ENCODE results near the gene ARHGAP10. TPM values are rescaled to one million over a fixed set of nuclear protein-coding genes. Genes with fewer than 3 reads are reported as not detected.

The ARHGAP10 gene
- total RNA-seq, 2 donors from 2014 or later = 14.6 to 23.3 TPM

DNA sequence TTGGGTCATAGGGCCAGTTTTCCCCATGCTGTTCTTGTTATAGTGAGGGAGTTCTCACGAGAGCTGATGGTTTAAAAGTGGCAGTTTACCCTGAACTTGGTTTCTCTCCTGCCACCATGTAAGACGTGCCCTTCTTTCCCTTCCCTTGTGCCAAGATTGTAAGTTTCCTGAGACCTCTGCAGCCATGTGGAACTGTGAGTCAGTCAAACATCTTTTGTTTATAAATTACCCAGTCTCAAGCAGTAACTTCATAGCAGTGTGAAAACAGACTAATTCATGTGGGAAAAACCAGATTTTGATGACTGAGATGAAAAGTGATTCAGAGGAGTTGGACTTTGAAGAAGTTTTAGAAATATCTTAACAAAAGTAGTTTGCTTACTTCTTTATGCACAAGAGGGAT lies 101.4 kb downstream of the ARHGAP10 start:
- H3K4me3 Mint-ChIP-seq = no peak overlapping the region
- ATAC-seq = no peak
- no peak for DNase-seq
- H3K27ac Mint-ChIP-seq = no peak overlapping the region
- H3K36me3 Mint-ChIP-seq (ENCODE audit: low read depth) = peaks cover 6% of the 10 kb centered on the region
- no peaks in the 10 kb centered on the region for H3K27me3 Mint-ChIP-seq
- peaks cover 10% of the 10 kb centered on the region for H3K4me1 Mint-ChIP-seq
- H3K9me3 ChIP-seq (ENCODE audit: control insufficient read depth, low read length, poor library complexity, severe bottlenecking) = no peaks in the 10 kb centered on the region

DNA sequence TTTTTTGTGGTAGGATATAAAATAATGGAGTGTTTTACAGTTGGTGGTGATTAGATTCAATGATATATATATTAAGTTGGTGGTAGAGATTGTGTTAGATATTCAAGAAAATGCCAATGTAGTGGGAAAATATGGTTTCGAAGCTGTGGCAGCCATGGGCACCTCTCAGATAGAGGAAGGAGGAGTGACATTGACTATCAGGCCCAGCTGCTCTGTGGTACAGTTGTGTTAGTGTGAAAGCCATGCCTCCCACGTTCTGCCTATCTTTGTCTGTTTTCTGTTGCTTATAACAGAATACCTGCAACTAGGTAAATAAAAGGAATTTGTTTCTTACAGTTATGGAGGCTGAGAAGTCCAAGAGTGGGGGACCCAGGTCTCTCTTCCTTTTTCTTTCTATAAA lies 101.9 kb downstream of the ARHGAP10 start:
- DNase-seq = no peak
- ATAC-seq = no peak
- H3K9me3 ChIP-seq (ENCODE audit: control insufficient read depth, low read length, poor library complexity, severe bottlenecking) = no peaks in the 10 kb centered on the region
- Mint-ChIP-seq H3K27me3 (no peaks in the 10 kb centered on the region), H3K4me3 (no peak overlapping the region), H3K27ac (no peak overlapping the region), H3K36me3 (ENCODE audit: low read depth) (peaks cover 6% of the 10 kb centered on the region), H3K4me1 (peaks cover 10% of the 10 kb centered on the region)

DNA sequence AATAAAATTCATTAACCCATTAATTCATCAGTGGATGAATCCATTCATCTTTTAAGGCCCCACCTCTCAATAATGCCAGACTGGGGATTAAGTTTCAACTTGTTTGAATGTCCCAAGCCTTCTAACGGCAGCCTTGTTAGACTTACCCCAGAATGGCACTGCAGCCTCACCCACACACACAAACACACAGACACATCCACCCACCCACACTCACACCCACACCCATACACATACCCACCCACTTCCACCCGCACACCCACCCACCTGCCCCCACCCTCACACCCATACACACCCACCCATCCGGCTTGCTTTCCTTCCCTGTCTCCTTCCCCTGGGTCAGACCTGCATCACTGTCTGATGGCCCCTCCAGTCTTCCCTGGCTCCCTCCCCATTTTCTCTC lies 102.6 kb downstream of the ARHGAP10 start:
- H3K4me3 Mint-ChIP-seq = peak overlapping the region; percentile 31
- no peaks in the 10 kb centered on the region for H3K9me3 ChIP-seq (ENCODE audit: control insufficient read depth, low read length, poor library complexity, severe bottlenecking)
- no peaks in the 10 kb centered on the region for H3K27me3 Mint-ChIP-seq
- ATAC-seq = no peak
- H3K27ac Mint-ChIP-seq = no peak overlapping the region
- no peak for DNase-seq
- peaks cover 7% of the 10 kb centered on the region for H3K4me1 Mint-ChIP-seq
- H3K36me3 Mint-ChIP-seq (ENCODE audit: low read depth) = peaks cover 6% of the 10 kb centered on the region

DNA sequence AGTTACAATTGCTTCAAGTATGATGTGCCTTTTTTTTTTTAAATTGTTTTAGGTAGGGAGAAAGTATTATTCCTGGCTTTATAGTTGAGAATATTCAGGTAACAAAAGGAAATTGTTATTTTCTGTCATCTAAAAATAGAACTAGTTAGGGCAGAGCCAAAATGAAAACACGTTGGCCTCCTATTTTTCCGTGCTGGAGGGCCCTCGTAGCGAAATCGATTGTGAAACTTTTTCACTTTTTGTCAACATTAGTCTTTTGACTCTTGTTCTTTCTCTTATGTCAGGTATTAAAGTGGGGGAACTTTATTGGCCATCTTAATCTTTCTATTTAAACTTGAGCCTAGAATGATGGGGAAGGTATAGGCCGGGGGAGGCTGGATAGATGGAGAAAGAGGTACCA lies 104.9 kb downstream of the ARHGAP10 start:
- ATAC-seq (no peak), DNase-seq (no peak)
- H3K36me3 Mint-ChIP-seq (ENCODE audit: low read depth) = peaks cover 2% of the 10 kb centered on the region
- H3K9me3 ChIP-seq (ENCODE audit: control insufficient read depth, low read length, poor library complexity, severe bottlenecking) = no peaks in the 10 kb centered on the region
- H3K27ac Mint-ChIP-seq = peak overlapping the region; percentile 41
- peaks cover 5% of the 10 kb centered on the region for H3K4me1 Mint-ChIP-seq
- H3K4me3 Mint-ChIP-seq = no peak overlapping the region
- no peaks in the 10 kb centered on the region for H3K27me3 Mint-ChIP-seq

DNA sequence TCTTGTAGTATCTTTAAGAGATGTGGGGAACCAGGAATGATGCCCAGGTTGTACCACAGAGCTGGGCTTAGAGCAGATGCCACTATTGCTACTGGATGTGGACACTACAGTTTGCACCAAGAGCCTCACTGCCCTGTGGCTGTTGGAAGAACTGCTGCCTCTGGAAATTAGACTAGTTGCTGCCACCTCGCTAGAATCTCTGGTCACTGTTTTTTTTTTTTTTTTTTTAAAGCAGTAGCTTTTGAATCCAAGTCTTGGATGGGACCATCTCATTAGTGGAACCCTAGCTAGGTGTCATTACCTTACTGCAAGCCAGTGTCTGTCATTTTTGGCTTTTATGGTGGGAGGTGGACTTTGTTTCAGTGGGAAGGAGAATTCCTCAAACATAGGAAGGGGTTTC lies 105.5 kb downstream of the ARHGAP10 start:
- DNase-seq = no peak

DNA sequence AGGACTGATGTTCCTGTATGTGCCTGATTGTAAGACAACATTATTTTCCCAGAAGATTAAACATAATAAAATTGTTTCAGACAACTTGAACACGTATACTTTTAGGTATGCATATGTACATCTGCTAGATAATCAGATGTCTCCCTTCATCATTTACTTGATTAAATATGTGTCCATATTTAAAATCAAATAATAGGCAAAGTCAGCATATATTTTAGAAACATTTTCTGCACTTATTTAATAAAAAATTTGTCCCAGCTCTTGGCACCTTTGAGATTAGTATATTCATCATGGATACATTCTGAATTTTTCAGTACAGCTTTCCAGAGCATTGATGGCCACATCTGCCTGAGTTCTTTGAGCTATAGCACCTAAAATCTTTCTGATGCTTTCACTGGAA lies 106.0 kb downstream of the ARHGAP10 start:
- H3K4me1 Mint-ChIP-seq = peaks cover 9% of the 10 kb centered on the region
- no peaks in the 10 kb centered on the region for H3K9me3 ChIP-seq (ENCODE audit: control insufficient read depth, low read length, poor library complexity, severe bottlenecking)
- DNase-seq (no peak), ATAC-seq (no peak)
- peaks cover 5% of the 10 kb centered on the region for H3K36me3 Mint-ChIP-seq (ENCODE audit: low read depth)
- H3K27me3 Mint-ChIP-seq = no peaks in the 10 kb centered on the region
- peak overlapping the region; percentile 41 for H3K27ac Mint-ChIP-seq
- no peak overlapping the region for H3K4me3 Mint-ChIP-seq

More for the DNA sequence above, 105.5 kb downstream of the ARHGAP10 start:
- Mint-ChIP-seq H3K4me1 (peaks cover 5% of the 10 kb centered on the region), H3K4me3 (no peak overlapping the region), H3K36me3 (ENCODE audit: low read depth) (peaks cover under 1% of the 10 kb centered on the region), H3K27me3 (no peaks in the 10 kb centered on the region), H3K27ac (peak overlapping the region; percentile 41)
- no peak for ATAC-seq
- no peaks in the 10 kb centered on the region for H3K9me3 ChIP-seq (ENCODE audit: control insufficient read depth, low read length, poor library complexity, severe bottlenecking)

DNA sequence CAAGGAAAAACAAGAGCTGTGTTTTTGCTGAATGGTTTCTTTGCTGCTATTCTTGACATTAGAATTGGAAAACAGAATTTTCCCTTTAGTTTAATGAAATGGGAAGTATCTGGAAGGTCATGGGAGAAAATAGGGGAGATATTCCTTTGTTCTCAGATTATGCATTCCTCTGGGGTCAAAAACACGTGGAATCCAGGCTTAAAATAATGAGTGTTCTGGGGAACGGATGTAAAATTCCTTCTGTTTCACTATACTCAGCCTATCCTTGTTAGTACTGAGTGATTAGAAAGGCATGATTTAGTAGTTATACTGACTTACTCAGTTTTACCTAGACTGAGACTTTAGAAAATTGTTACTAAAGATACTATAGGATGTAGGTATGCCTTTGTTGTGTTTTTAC lies 107.3 kb downstream of the ARHGAP10 start:
- Mint-ChIP-seq H3K27me3 (no peaks in the 10 kb centered on the region), H3K36me3 (ENCODE audit: low read depth) (peaks cover 5% of the 10 kb centered on the region), H3K4me3 (no peak overlapping the region), H3K4me1 (peaks cover 12% of the 10 kb centered on the region), H3K27ac (no peak overlapping the region)
- DNase-seq = no peak
- no peaks in the 10 kb centered on the region for H3K9me3 ChIP-seq (ENCODE audit: control insufficient read depth, low read length, poor library complexity, severe bottlenecking)
- ATAC-seq = no peak

DNA sequence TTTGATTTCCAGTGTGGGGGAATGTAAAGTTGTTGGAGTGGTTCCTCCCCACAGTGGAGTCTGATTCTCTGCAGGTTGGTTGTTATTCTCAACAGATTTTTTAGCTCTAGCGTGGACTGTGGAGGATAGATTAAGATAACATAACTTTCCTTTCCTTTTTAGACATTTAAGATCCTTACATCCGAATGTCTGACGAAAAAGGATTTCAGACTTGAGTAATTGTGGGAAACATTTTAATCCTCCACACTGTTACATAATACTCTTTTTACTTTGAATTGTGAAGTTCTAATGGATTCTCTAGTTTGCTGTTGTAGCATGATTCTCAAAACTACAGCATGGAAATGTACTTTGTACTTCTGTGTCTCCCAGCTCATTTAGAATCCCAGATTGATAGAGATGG lies 107.8 kb downstream of the ARHGAP10 start:
- peaks cover 12% of the 10 kb centered on the region for H3K4me1 Mint-ChIP-seq
- ATAC-seq (no peak), DNase-seq (no peak)
- no peaks in the 10 kb centered on the region for H3K27me3 Mint-ChIP-seq
- H3K27ac Mint-ChIP-seq = no peak overlapping the region
- H3K4me3 Mint-ChIP-seq = no peak overlapping the region
- peaks cover 5% of the 10 kb centered on the region for H3K36me3 Mint-ChIP-seq (ENCODE audit: low read depth)
- no peaks in the 10 kb centered on the region for H3K9me3 ChIP-seq (ENCODE audit: control insufficient read depth, low read length, poor library complexity, severe bottlenecking)

DNA sequence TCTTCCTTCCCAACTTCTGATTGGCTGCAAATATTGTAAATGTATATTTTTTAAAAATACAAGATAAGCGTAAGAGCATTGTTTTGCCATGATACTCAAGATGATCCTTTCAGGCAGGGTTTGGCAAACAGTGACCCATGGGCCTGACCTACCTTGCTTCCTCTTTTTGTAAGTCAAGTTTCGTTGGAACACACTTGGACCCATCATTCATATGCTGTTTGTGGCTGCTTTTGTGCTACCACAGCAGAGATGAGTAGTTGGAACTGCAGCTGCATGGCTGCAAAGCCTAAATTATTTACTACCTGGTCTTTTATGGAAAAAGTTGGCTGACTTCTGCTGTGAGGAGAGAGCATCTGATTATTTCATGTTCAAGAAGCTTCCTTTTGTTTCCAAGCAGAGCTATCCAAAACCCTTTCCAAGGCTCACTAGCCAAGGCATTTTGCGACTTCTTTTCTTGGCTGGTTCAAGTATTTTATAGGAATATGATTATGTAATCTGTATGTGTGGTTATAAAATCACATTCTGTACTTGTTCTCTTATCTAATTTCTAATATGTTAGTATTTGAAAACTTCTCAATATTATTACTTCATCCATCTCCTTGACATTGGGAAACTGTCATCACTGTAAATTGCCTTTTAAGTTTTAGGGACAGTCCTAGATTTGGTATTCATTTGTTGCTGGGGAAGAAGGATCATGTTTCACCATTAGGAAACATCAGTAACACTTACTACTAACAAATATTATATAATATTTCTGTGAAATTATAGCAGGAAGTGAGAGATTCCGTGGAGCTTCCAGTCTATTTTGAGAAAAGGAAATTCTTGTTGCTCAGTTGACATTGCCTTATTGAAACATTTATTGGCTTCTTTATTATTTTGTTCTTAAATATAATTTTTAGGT lies 109.2 kb downstream of the ARHGAP10 start:
- DNase-seq (no peak), ATAC-seq (no peak)
- H3K36me3 Mint-ChIP-seq (ENCODE audit: low read depth) = peaks cover 5% of the 10 kb centered on the region
- H3K27me3 Mint-ChIP-seq = no peaks in the 10 kb centered on the region
- no peaks in the 10 kb centered on the region for H3K9me3 ChIP-seq (ENCODE audit: control insufficient read depth, low read length, poor library complexity, severe bottlenecking)
- peaks cover 11% of the 10 kb centered on the region for H3K4me1 Mint-ChIP-seq
- H3K27ac Mint-ChIP-seq = no peak overlapping the region
- H3K4me3 Mint-ChIP-seq = no peak overlapping the region

DNA sequence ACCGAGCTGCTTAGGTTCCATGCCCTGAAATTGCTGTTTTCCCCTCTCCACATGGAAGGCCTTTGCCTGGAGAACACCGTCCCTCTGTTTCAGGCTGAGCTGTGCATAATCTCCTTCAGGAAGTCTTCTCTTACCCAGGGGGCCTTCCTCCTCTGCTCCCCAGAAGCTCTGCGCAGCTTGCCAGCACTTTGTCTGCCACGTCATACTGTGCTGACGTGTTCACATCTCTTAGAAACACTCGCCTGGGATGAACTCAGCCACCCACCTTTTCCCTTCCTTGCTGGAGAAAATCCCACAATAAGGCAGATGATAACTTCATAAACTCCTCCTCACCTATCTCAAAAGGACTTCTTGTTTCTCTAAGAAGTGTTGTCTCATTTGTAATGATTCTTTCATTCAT lies 110.7 kb downstream of the ARHGAP10 start:
- H3K9me3 ChIP-seq (ENCODE audit: control insufficient read depth, low read length, poor library complexity, severe bottlenecking) = no peaks in the 10 kb centered on the region
- H3K27ac Mint-ChIP-seq = no peak overlapping the region
- peaks cover 5% of the 10 kb centered on the region for H3K36me3 Mint-ChIP-seq (ENCODE audit: low read depth)
- no peak overlapping the region for H3K4me3 Mint-ChIP-seq
- no peak for DNase-seq
- H3K4me1 Mint-ChIP-seq = peaks cover 7% of the 10 kb centered on the region
- no peaks in the 10 kb centered on the region for H3K27me3 Mint-ChIP-seq
- ATAC-seq = no peak

DNA sequence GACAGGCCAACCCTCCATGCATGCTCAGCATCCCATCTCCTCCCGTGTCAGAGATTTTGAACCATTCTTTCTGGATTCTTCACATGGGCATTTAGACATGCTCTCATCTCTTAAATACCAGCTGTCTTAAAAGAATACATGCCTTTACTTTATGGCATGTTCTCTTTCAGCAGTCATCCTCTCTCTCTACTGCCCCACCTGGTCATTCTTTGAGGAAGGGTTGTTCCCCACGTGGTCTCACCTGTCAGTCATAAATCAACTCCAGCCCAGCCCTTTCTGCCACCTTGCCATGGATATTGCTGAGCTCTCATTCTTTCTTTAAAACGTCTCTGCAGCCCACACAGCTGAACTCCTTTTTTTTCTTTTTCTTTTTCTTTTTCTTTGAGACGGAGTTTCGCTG lies 111.3 kb downstream of the ARHGAP10 start:
- no peak overlapping the region for H3K4me3 Mint-ChIP-seq
- H3K4me1 Mint-ChIP-seq = peaks cover 7% of the 10 kb centered on the region
- no peak overlapping the region for H3K27ac Mint-ChIP-seq
- ATAC-seq (peak; percentile 44), DNase-seq (no peak)
- H3K36me3 Mint-ChIP-seq (ENCODE audit: low read depth) = peaks cover 5% of the 10 kb centered on the region
- no peaks in the 10 kb centered on the region for H3K27me3 Mint-ChIP-seq
- H3K9me3 ChIP-seq (ENCODE audit: control insufficient read depth, low read length, poor library complexity, severe bottlenecking) = no peaks in the 10 kb centered on the region

DNA sequence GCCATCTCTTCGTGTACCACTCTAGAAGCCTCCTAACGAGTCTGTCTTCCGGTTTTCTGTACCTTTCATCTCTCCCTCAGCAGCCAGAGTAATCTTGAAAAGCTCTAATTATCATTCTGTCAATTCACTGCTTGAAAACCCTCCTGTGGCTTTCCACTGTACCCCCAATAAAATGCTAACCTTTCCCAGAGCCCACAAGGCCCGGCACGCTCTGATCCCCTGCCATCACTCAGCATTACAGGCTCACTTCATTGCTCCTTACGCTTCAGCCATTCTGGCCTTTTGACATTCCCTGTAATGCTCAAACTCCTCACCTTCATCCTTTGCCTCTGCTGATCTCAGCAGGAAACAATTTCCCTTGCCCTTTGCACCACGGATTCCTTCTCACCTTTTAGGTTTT lies 112.9 kb downstream of the ARHGAP10 start:
- ATAC-seq (no peak), DNase-seq (no peak)
- Mint-ChIP-seq H3K4me3 (no peak overlapping the region), H3K4me1 (peaks cover 7% of the 10 kb centered on the region), H3K27me3 (no peaks in the 10 kb centered on the region), H3K36me3 (ENCODE audit: low read depth) (peaks cover 5% of the 10 kb centered on the region), H3K27ac (no peak overlapping the region)
- no peaks in the 10 kb centered on the region for H3K9me3 ChIP-seq (ENCODE audit: control insufficient read depth, low read length, poor library complexity, severe bottlenecking)

DNA sequence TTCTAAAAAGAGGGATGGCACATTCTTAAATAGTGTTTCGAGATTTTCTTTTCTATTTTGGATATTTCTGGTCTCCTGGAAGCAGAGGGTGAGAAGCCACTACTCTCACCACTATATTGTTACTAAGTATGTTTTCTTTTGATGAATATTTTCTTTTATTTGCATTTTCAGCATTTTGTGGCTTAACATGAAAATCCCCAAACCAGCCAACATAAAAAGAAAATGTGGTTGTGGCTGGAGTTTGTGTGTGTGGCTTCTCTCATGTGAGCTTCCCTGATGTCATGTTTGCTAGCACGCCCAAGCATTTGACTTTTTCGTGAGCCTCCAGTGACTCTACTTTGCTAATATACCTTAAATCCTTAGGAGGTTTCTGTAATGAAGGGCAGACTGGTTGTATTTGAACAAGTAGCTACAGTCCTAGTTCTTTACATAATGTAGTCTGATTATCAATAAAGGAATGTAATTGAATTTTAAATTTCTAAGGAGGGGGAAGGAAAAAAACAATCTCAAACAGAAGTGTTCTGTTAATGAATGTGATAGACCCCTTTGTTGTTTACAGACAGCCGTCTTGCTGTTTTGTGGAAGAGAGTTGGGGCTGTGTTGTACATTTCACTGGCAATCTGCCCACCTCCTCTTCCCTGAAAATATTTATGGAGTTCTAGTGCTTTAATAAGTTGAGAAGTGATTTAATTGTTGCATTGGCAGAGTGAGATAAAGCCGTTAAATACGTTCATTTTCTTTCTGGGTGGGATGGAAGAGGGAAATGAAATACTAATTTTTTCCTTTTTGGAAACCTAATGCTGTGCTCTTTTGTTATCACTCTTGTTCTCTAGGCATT lies 114.6 kb downstream of the ARHGAP10 start:
- Mint-ChIP-seq H3K36me3 (ENCODE audit: low read depth) (peaks cover 5% of the 10 kb centered on the region), H3K4me3 (no peak overlapping the region), H3K4me1 (peaks cover 7% of the 10 kb centered on the region), H3K27me3 (no peaks in the 10 kb centered on the region), H3K27ac (no peak overlapping the region)
- no peaks in the 10 kb centered on the region for H3K9me3 ChIP-seq (ENCODE audit: control insufficient read depth, low read length, poor library complexity, severe bottlenecking)
- DNase-seq (peak in 1 of 3 donors; percentile 6), ATAC-seq (peak; percentile 89)
